Suprapubic skin (tissue), 4 donors: ENCODE measurements around the gene PDE3B. TPM values are rescaled to one million over a fixed set of nuclear protein-coding genes. Genes with fewer than 3 reads are reported as not detected.
"Not testable (repeated sequence)": the region's sequence is repeated elsewhere in the genome, so short reads cannot be mapped to it uniquely, and the experiment has no call there.

ENCODE experiments used
- DNase-seq, 2 donors: peaks; one replicate each; pipeline ENCODE4 v3.0.0-alpha.2; 2019; ENCODE audit warnings: low spot score in 2 of 2
- H3K27ac ChIP-seq: fragments of 200-600 bp; sonication (generic); one replicate; pipeline ENCODE4 v1.5.1; 2019
- H3K27me3 ChIP-seq: fragments of 200-600 bp; sonication (generic); one replicate; pipeline ENCODE4 v1.5.1; 2019
- H3K36me3 ChIP-seq: fragments of 200-600 bp; sonication (generic); one replicate; pipeline ENCODE4 v1.5.1; 2019
- H3K4me1 ChIP-seq: fragments of 200-600 bp; sonication (generic); one replicate; pipeline ENCODE4 v1.5.1; 2019
- H3K4me3 ChIP-seq: fragments of 200-600 bp; sonication (generic); one replicate; pipeline ENCODE4 v1.5.1; 2019; ENCODE audit warnings: mild to moderate bottlenecking
- H3K9me3 ChIP-seq: fragments of 200-600 bp; sonication (generic); one replicate; pipeline ENCODE4 v1.5.1; 2019
- EP300 ChIP-seq: sonication (generic); formaldehyde crosslinking; IDR thresholded peaks from one replicate; pipeline ENCODE4 v1.6.1; 2017; ENCODE audit warnings: antibody characterized with exemption
- POLR2A ChIP-seq, 2 donors: fragments of 450-650 bp; IDR thresholded peaks; one replicate each; pipeline ENCODE4 v1.6.1; 2017; ENCODE audit warnings: antibody characterized with exemption in 2 of 2, mild to moderate bottlenecking in 2 of 2, moderate library complexity in 2 of 2
- POLR2AphosphoS5 ChIP-seq, 3 donors: sonication (generic); formaldehyde crosslinking; IDR thresholded peaks; one replicate each; pipeline ENCODE4 v1.6.1; 2017; ENCODE audit warnings: antibody characterized with exemption in 3 of 3
- WGBS: methylation state at CpG from one replicate; pipeline ENCODE4 v1.1.5; 2018; 5-methylcytosine and 5-hydroxymethylcytosine counted together
- total RNA-seq, 4 donors: library from RNA; depleted of rRNA; stranded (reverse); fragments of >200 nt; gene quantifications; one replicate each; pipeline ENCODE4 v1.1.0, GENCODE V29; 2016
- TF ChIP-seq, protein P1 (sequence below), 2 donors: fragments of 200-600 bp in 1 of 2; fragments of 450-650 bp in 1 of 2; sonication (generic) in 1 of 2; IDR thresholded peaks; one replicate each; pipeline ENCODE4 v1.5.1; 2016 to 2019; ENCODE audit warnings: antibody characterized with exemption in 2 of 2, mild to moderate bottlenecking in 1 of 2, moderate library complexity in 1 of 2

The PDE3B gene
- total RNA-seq, 4 donors from 2014 or later = 1.9 to 6.8 (median 2.7) TPM

DNA sequence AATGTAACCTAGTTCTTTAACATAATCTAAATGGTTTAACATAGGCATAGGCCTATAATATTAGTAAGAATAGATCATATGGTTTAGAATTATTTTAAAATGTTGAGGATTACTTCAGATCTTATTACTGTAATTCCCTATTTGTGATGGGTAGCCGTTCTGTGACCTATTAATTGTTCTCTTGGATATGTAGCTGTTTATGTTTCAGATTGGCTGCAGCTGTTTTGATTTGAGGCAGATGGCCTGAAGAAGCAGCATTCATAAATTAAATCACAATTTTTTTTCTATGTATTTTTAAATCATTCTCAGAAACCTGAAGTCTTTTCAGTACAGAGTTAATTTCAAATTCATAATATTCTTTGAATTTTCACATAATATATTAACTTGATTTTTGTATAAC lies 104.5 kb downstream of the PDE3B start:
- WGBS = 68% methylated on average over 1 of the region's 1 CpG
- no peak for DNase-seq
- H3K4me3 ChIP-seq = no peak overlapping the region

DNA sequence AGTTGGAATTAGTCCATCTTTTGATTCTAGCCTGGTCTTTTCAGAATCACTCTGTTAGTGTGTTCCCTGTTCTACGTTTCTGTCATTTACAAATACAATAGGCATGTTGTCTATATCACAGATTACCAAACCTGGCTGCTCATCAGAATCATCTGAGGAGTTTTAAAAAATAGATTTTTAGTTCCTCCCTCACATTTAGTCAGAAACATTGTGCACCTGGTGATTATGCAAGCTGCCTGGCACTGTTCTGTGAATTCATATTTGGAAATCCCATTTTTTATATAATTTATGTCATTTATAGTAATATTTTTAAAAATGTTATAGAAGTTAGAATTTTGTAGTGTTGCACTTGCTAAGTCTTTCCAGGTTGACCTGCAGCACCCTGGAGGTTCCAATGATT lies 107.3 kb downstream of the PDE3B start:
- TF ChIP-seq, protein P1, sequence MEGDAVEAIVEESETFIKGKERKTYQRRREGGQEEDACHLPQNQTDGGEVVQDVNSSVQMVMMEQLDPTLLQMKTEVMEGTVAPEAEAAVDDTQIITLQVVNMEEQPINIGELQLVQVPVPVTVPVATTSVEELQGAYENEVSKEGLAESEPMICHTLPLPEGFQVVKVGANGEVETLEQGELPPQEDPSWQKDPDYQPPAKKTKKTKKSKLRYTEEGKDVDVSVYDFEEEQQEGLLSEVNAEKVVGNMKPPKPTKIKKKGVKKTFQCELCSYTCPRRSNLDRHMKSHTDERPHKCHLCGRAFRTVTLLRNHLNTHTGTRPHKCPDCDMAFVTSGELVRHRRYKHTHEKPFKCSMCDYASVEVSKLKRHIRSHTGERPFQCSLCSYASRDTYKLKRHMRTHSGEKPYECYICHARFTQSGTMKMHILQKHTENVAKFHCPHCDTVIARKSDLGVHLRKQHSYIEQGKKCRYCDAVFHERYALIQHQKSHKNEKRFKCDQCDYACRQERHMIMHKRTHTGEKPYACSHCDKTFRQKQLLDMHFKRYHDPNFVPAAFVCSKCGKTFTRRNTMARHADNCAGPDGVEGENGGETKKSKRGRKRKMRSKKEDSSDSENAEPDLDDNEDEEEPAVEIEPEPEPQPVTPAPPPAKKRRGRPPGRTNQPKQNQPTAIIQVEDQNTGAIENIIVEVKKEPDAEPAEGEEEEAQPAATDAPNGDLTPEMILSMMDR (IDR thresholded peaks at IDR 0.05) = no peak
- TF ChIP-seq POLR2AphosphoS5 (IDR thresholded peaks at IDR 0.05) (no peak), POLR2A (IDR thresholded peaks at IDR 0.05) (no peak), EP300 (no peak)
- H3K27ac ChIP-seq = no peak overlapping the region
- DNase-seq = no peak
- H3K27me3 ChIP-seq = no peaks in the 10 kb centered on the region
- no peaks in the 10 kb centered on the region for H3K4me1 ChIP-seq
- H3K36me3 ChIP-seq = no peaks in the 10 kb centered on the region
- H3K9me3 ChIP-seq = no peaks in the 10 kb centered on the region
- H3K4me3 ChIP-seq = no peak overlapping the region
- 39% methylated on average over 1 of the region's 1 CpG for WGBS

More for the DNA sequence above, 104.5 kb downstream of the PDE3B start:
- Histone ChIP-seq H3K4me1 (no peaks in the 10 kb centered on the region), H3K9me3 (no peaks in the 10 kb centered on the region), H3K36me3 (no peaks in the 10 kb centered on the region), H3K27ac (no peak overlapping the region), H3K27me3 (no peaks in the 10 kb centered on the region)
- no peak for TF ChIP-seq EP300
- TF ChIP-seq, protein P1 (IDR thresholded peaks at IDR 0.05) = no peak
- no peak for TF ChIP-seq POLR2AphosphoS5 (IDR thresholded peaks at IDR 0.05)
- no peak for TF ChIP-seq POLR2A (IDR thresholded peaks at IDR 0.05)

DNA sequence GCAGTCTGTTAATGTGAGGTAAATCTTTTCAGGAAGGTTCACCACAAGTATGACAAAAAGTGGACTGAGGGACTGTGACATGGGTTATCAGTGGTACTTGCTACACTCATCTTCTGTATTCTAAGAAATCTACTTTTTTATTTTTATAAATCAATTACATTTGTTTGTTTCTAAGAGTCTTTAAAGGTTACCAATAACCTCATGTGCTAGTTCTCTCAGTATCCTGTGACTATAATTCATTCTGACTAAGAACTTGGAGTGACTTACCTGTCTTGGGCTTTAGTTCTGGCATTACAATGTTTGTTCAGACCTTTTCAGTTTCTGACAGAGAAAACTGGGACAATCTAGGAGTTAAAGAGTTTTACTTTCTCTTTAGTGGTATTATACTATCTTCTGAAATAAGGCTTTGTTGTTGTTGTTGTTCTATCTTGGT lies 108.4 kb downstream of the PDE3B start:
- H3K4me1 ChIP-seq = no peaks in the 10 kb centered on the region
- DNase-seq = no peak
- H3K27me3 ChIP-seq = no peaks in the 10 kb centered on the region
- no peak overlapping the region for H3K4me3 ChIP-seq
- no peak overlapping the region for H3K27ac ChIP-seq
- TF ChIP-seq, protein P1 (IDR thresholded peaks at IDR 0.05) = no peak
- TF ChIP-seq POLR2A (IDR thresholded peaks at IDR 0.05) = no peak
- no peak for TF ChIP-seq POLR2AphosphoS5 (IDR thresholded peaks at IDR 0.05)
- no peak for TF ChIP-seq EP300
- H3K36me3 ChIP-seq = no peaks in the 10 kb centered on the region
- no peaks in the 10 kb centered on the region for H3K9me3 ChIP-seq

DNA sequence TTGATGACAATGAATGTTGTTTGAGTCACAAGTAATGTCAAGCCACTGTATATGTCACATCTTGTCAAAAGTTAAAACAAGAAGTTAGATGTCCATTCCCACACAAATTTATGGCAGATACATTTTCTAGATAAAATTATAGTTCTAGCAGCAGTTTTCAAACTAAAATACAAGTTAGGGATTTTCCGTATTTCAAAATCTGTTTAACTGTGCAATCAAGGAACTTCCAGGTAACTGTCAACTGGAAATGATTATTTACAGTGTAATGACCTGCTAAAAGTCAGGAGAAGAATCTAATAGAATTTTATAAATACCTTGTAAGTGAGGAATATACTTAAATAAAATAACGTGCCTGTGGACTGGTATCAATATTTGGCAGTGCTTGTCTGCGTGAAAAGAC lies 111.5 kb downstream of the PDE3B start:
- Histone ChIP-seq H3K4me3 (no peak overlapping the region), H3K27ac (no peak overlapping the region), H3K36me3 (no peaks in the 10 kb centered on the region), H3K4me1 (no peaks in the 10 kb centered on the region), H3K9me3 (no peaks in the 10 kb centered on the region), H3K27me3 (no peaks in the 10 kb centered on the region)
- TF ChIP-seq POLR2A (IDR thresholded peaks at IDR 0.05) = no peak
- TF ChIP-seq EP300 = no peak
- TF ChIP-seq POLR2AphosphoS5 (IDR thresholded peaks at IDR 0.05) = no peak
- TF ChIP-seq, protein P1 (IDR thresholded peaks at IDR 0.05) = no peak
- no peak for DNase-seq
- 65% methylated on average over 3 of the region's 3 CpGs for WGBS

DNA sequence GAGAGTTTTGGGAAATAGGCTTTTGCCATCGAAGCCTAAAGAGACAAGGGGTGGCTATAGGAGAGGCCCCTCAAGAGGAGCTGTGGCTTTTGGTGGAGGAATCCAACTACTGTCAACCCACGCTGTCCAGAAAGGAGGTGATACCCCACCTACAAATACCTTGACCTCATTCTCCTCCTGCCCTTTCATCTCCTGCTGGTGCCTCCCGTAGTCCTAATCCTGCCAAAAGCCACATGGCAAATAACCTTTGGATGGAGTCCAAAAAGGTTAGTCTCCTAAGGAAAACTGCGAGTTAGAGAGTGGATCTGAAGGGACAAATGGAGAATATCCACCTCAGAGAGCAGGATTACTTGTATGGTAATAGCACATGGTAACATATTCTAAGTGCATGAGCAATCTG lies 112.7 kb downstream of the PDE3B start:
- DNase-seq = no peak
- Histone ChIP-seq H3K27me3 (no peaks in the 10 kb centered on the region), H3K36me3 (no peaks in the 10 kb centered on the region), H3K4me1 (no peaks in the 10 kb centered on the region), H3K27ac (no peak overlapping the region), H3K9me3 (no peaks in the 10 kb centered on the region), H3K4me3 (no peak overlapping the region)
- WGBS = 82% methylated on average over 4 of the region's 4 CpGs
- no peak for TF ChIP-seq POLR2AphosphoS5 (IDR thresholded peaks at IDR 0.05)

DNA sequence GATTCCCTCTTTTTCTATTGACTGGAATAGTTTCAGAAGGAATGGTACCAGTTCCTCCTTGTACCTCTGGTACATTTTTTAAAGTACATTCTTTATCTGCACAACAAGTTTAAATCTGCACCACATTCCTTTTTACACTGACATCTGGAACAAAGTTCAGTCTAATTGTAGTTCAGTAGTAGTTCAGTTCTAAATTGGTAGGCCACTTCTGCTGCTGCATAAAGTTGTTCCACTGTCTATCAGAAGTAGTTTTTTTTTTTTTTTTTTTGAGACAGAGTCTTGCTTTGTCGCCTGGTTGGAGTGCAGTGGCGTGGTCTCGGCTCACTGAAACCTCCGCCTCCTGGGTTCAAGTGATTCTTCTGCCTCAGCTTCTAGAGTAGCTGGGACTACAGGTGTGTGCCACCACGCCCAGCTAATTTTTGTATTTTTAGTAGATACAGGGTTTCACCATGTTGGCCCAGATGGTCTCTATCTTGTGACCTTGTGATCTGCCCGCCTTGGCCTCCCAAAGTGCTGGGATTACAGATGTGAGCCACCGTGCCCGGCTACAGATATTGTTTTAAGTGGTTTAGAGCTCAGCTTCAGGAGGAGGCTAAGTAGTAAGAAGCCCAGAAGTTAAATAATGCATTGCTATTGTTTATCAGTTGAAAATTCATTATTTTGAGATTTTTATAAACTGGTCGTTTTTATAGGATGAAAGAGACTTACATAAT lies 115.9 kb downstream of the PDE3B start:
- H3K36me3 ChIP-seq, H3K4me3 ChIP-seq, H3K27ac ChIP-seq, H3K9me3 ChIP-seq, H3K4me1 ChIP-seq, H3K27me3 ChIP-seq, DNase-seq: not testable (repeated sequence)
- 86% methylated on average over 9 of the region's 9 CpGs for WGBS
